NCI-H1048 (cell line): ENCODE results near the gene UBE2J2.
"Not testable (repeated sequence)": the region's sequence is repeated elsewhere in the genome, so short reads cannot be mapped to it uniquely, and the experiment has no call there.

ENCODE experiments used
- DNase-seq: peaks from one replicate; lab custom pipeline; 2025; lab: John Stamatoyannopoulos, UW

Gene UBE2J2

DNA sequence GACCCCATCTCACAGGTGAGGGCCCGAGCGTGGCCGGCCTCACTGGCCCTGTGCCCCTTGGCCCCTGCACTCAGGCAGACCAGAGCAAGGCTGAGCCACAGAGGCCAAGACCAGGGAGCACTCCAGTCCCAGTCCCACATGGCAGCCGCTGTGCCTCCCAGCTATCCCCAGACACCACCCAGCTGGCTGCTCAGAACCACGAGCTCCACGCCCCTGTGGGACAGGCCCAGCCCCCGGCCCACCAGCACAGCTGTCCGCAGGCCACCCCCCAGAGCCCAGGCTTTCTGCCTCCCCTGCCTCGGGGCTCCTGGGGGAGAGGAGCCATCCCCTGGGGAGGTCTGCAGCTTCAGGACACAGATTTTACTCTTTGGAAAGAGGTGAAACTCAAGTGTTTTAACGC is 18.0 kb downstream of the UBE2J2 start:
- no peak for DNase-seq

DNA sequence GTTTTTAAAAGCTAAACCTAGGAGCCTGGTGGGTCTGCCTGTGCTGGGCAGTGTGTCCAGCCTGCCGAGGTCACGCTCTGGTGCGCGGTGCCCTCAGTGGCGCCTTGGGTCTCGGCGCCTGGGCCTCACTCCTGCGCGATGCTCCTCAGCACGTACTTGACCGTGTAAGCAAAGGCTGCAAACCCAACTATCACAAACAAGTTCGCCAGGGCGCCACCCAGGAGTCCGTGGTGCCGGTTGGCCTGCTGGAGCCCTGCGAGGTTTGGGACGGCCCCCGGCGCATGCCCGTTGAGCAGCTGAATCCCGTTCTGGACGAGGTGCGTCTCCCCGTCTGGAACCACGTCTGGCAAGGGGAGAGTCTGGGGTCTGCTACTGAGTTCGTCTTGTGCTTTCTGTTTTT is 18.6 kb downstream of the UBE2J2 start:
- no peak for DNase-seq

DNA sequence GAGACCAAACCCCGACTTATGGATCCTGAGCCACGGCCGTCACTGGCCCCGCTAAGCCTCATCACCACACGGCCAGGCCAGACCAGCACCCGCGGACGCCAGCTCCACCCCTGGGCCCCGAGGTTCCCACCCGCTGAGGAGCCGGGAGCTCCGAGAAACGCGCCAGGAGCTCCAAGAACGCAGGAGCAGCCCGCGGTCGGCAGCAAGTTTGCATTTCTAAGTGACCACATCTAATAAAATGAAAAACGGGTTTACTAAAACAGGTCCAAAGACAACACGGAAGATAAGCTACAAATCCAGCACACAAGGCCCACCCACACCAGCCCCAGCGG is 19.0 kb downstream of the UBE2J2 start:
- no peak for DNase-seq

DNA sequence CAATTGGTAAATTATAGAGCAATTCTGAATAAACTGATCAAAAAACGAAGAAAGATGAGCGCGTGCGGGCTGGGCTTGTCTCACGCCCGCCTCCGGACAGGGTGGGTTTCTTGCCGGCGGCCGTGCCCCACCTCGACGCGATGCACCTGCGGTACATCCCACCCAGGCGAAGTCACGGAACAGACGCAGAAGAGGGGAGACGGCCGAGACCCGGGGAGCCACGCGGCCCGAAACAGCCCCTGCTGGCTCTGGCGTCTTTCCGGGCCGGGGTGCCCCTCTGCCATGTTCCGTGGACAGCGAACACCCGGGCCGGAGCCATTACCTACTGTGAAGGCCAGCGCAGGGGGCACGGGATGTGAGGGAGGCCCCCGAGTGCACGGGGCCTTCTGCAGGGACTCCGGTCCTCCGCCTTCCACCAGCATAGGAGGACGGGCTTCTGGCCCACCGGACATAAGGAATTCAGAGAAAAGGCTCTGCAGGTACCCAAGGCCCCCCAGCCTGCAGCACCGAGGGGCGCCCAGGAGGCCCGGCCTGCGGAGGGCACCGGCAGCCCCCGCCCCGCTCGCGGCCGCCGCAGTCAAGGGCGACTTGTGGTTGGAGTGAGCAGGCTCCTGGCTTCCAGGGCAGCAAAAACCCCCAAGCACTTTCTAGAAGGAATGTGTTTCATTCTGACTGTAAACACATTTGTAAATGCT is 19.5 kb downstream of the UBE2J2 start:
- DNase-seq = no peak

DNA sequence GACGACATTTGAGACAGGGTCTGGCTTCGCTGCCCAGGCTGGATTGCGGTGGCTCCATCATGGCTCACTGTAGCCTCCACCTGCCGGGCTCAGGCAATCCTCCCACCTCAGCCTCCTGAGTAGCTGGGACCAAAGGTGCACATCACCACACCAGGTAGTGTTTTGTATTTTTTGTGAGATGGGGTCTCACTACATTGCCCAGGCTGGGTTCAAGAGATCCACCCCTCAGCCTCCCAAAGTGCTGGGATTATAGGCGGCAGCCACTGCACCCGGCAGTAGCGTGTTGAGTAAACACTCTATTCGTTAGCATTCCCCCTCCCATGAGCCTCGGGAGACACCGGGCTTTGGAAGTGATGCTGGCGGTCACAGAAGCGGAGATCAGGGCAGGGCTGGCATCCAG is 20.3 kb downstream of the UBE2J2 start:
- no peak for DNase-seq

DNA sequence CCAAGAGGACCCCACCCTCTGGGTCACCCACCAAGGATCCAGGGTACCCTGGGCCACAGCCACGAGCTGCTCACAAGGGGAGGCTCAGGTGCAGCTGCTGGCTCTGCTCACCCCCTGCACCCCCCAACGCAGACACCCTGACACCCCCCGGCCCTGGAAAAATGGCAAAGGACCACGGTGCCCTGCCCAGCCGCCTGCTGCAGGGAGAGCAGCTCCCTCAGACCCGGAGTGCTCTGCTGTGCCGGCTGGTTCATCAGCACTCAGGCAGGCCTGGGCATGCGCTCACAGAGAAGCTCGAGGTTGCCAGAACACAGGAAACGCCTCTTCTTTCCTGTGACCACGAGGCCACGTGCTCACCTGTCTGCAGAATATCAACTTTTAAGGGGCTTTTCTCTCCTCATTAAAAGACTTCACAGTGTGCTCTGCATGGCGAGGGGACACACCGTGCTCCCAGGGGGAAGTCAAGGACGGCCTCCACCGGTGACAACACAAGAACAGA is 22.8 kb downstream of the UBE2J2 start:
- DNase-seq = no peak

DNA sequence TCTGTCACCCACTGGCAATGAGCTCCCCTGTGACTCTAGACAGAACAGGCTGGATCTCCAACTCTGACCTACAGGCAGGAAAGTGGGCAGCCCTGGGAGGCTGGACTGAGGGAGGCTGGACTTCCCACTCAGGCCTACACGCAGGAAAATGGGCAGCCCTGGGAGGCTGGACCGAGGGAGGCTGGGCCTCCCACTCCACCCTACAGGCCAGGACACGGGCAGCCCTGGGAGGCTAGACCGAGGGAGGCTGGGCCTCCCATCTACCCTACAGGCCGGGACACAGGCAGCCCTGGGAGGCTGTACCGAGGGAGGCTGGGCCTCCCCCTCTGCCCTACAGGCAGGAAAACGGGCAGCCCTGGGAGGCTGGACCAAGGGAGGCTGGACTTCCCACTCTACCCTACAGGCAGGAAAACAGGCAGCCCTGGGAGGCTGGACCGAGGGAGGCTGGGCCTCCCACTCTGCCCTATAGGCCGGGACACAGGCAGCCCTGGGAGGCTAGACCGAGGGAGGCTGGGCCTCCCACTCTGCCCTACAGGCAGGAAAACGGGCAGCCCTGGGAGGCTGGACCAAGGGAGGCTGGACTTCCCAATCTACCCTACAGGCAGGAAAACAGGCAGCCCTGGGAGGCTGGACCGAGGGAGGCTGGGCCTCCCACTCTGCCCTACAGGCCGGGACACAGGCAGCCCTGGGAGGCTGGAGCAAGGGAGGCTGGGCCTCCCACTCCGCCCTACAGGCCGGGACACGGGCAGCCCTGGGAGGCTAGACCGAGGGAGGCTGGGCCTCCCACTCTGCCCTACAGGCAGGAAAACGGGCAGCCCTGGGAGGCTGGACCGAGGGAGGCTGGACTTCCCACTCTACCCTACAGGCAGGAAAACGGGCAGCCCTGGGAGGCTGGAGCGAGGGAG is 25.4 kb downstream of the UBE2J2 start:
- DNase-seq = not testable (repeated sequence)

DNA sequence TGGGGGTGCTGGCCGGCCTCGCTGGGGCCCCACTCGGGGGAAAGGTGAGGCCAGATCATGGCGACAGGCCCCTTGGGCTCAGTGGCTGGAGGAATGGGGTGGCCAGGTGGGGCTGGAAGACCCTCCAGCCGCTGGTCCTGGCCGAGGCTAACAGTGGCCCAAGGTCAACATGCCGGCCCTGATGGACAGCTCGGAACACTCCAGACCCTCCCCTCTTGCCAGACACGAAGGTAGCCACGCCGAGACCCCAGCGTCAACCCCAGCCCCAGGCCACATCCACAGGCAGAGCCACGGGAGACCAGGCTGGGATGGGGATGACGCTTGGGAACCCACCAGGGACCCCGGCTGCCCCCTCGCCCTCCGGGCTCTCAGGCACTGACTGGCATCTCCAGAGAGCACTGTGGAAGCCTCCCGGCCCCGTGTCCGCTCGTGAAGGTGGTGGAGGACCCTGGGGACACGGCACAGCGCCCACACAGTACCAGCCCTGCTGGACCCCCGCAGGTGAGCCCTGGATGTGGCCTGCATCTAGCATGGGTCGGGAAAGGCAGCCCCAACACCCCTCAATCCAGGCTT is 26.2 kb downstream of the UBE2J2 start:
- DNase-seq = no peak

DNA sequence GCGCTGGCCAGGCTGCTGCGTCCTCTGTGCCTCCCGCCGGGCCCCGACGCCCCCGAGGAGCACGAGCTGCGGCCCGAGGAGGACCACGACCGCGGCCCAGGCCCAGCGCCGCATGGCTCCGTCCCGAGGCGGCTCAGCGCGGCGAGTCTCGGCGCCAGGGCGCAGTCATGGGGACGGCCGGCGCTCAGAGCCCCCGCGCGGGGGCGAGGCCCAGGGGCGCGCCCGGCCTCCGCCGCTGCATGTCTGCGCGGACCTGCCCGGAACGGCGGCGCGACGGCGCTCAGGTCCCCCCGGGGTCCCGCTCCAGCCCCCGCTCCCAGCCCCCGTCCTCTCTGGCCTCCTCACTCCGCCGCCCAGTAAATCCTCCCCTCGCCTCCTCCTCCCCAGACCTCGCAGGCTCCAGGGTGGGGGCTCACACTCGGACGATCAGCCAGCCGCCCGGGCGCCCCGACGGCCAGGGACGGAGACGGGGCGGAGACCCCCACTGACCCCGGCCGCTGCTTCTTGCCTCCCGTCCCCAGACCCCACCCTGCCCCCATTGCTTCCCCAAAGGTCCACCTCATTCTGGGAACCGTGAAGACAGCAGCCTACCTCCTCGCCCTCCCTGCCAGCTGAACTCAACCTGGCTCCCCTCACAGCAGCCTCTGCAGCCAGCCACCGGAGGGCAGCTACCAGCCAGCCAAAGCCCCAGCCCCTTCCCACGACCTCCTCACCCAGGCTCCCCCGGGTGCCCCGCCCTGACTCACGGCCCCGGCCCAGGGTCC is 26.9 kb downstream of the UBE2J2 start, which contains the start of gene C1QTNF12:
C1QTNF12 (minus strand) TSS at position 146 of the 764 bp plus-strand sequence; CDS start at position 114, 32 bp downstream.
- no peak for DNase-seq

DNA sequence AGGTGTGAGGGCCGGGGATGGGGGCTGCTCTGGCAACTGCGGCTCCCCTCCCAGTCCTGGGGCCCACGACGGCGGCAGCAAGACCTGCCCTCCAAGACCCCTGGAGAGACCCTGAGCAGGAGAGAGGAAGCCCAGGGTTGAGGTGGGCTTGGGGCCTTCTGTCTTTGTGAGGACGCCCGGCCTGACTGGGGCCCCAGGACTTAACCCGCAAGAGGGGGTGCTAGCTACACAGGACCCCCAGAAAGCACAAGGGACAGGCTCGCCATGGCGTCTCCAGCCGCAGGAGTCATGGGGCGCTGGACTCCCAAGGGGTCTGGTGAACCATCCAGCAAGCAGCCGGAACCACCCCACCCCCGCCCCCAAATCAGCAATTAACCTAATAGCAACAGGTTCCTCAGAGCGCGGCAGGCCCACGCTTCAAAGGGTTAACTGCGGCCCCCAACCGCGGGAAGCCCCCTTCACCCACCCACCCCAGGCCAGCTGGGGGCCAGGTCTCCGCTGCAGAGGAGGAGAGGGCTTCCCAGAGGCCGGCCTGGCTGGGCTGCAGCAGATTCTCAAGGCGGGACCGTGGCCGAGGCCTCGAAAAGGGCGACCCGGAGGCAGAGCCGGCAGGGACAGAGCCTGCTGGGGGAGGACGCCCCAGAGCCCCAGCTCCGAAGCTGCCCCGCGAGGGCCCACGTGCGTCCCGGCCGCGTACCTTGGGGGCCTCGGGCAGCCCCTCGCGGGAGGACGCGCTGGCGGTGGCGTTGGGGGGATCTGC is 27.7 kb downstream of the UBE2J2 start:
- DNase-seq = no peak

DNA sequence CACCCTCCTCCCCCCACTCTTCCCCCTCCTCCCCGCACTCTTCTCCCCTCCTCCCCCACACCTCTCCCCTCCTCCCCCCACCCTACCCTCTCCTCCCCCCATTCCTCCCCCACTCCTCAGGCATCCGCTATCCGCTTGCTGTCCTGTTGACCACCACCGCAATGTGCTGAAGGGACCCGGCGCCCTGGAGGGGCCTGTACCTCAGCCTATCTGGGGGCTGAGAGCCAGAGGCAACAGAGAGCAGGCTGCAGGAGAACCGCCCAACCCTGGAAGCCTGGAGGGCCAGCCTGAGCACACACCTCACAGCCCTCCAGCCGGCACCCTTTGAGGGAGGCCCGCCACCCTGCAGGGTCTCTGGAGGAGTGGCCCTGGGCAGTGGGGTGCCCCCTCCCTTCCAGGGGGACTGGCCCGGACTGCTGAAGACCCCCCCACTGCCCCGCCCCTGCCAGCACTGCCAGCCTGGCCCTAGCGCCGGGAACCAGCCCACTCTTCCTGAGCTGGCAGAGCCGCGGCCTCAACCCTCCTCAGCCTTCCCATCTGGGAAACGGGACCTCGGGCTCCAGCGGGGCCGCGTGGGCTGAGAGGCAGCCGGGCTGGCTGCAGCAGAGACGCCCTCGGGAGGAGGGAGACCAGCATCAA is 28.4 kb downstream of the UBE2J2 start:
- DNase-seq = no peak

DNA sequence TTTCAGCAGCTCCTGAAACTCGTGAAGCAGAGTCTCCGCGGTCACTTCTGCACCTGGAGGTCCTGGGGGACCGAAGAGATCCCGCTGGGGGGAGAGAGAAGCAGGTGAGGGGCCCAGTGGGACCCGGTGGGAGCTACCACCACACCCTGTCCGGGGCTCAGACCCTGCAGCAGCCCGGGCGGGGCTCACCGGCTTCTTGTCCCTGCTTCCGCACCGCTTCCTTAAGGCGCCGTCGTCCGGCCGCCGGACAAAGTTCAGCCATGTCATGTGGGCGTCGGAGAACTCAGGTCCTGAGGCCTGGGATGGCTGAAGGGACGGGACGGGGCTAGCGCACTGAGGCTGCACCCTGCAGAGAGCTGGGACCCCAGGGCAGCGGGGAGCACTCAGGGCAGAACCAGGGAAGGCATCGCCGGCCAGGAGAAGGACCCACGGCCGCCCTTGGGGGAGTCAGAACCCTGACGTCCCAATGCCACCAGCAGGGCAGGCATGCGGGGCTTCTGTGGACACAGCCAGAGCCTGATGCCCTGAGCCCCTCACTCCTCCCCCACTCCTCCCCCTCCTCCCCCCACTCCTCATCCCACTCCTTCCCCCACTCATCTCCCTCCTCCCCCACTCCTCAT is 29.4 kb downstream of the UBE2J2 start:
- no peak for DNase-seq

DNA sequence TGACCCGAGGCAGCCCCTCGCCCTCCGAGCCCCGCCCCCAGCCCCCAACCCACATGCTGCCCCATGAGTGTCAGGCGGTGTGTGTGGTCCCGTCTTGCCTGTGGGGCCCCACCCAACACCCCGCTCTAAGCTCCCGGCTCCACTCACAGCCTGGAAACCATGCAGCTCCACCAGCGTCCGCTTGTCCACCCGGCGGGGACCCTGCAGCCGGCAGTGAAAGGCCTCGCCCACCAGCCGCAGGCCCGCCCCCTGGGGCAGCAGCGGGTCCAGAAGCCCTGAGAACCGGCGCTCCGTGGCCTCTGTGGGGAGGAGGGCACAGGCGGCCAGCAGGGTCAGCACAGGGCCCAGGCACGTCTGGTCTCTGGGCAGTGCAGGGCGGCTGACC is 29.9 kb downstream of the UBE2J2 start:
- DNase-seq = no peak

DNA sequence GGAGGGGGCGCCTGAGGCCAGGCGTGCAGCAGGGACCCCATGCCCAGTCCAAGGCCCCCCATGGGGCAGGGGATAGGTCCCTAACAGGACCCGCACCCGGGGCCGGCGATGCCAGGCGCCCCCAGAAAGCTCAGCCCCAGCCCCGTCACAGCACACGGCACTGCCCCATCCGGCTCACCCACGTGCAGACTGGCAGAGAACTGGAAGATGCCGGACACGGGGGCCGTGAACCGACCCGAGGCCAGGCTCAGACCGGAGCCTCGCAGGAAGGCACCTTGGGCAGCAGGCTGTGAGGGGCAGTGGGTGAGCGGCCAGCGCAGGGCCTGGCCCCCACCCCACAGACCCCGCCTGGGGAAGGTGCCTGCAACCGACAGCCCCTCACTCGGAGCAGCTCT is 30.4 kb downstream of the UBE2J2 start:
- DNase-seq = no peak

DNA sequence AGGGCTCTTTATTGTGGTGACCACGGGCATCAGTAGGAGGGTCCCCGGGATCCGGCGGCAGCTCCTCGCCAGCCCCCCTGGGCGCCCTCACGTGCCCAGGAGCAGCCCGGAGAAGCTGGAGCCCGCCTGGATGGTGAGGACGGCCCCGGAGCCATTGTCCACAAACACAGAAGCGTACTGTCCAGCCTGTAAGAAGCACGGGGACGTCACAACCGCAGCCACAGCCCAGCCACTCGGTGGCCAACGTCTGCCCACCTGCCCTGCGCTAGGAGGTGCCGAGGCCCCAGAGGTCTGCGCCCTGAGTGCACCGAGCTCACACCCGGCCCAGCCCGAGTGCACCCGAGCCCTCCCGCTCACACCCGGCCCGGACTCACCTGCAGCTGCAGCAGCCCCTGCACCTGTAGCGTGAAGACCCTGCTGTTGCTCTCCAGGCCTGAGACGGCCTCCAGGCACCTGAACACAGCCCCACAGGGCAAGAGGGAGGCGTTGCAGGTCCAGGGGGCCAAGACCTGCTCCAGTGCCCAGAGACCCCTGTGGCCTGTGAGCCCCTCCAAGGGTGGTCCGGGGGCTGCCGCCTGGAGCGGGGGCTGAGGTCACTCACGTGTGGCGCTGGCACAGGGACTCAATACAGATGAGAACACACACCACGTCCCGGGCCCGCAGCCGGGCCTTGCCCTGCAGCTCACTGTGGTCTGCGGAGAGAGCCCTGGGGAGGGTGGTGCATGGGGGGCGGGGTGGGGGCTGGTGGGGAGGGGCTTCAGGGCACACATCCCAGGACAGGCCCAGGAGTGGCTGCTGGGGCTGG is 31.0 kb downstream of the UBE2J2 start:
- DNase-seq = no peak

DNA sequence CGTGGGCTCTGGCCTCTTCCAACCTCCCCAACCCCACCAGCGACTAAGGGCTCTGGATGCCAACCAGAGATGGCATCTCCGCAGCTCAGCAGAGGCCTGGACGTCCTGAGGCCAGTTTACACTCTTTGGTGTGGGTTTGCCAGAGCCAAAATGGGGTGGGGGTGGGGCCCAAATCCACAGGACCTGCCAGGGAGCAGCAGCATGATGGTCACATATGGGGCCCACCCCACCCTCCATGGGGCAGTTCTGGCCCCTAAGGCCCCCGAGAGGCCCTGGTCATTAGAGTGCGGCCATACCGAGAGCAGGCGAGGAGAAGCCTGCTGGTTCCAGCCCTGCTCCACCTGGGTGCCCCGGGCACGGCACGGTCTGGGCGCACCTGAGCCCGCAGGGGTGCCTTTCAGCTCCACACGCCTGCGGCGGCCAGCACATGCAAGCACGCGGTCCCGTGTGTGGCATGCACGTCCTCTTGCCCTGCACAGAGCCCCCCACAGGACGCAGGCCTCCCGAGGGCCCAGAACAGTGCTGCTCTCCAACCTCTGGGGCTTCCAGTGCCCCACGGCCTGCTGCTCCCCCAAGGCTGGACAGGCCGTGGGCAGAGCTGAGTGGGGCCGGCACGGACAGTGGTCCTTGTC is 31.9 kb downstream of the UBE2J2 start:
- DNase-seq = no peak

DNA sequence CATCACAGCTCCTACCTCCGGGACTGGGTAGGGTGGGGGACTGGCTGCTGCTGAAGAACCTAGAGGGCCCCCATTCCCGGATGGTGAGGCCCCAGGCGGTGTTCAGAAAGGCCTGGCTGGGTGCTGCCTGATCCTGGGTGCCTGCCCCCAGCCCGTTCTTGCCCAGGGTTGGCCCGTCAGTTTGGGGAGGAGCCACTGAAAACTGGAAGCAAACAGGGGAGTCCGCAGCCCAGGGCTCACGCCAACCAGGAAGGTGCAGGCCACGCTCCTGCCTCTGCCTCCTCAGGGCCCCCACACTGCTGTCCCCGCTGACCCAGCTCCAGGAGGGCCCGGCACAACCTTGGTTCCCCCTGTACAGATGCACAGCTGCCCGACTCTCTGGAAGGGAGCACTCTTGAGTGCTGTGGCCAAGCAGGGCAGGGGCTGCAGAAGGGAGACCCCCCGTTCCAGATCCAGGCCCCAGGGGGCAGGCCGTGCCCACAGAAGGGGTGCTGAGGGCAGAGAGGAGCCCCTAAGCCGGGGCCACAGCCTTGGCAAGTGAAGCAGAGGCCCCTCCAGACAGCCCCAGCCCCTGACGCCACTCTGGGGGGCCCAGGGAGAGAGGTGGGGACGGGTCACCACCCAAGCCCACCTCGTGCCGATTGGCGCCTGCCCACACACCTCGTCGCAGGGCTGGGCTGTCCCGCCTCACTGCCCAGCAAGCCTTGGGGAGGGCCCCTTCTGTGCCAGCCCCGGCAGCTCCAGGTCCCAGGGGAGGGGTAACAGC is 32.6 kb downstream of the UBE2J2 start:
- DNase-seq = no peak

DNA sequence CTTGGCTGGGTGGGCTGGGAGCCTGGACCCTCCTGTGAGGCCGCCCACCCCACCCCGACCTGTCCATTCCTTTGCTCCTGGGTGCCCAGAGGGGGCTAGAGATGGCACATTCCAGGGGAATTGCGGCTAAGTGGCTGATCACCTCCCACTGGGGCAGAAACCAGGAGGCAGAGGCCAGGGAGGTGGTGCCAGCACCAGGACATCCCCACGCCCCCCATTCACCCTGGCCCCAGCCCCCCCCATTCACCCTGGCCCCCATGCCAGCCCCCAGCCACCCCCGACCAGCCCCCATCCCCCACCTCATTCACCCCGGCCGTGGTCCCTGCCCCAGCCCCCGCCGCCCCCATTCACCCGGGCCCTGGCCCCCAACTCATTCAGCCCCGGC is 33.3 kb downstream of the UBE2J2 start:
- DNase-seq = no peak
